Activated T-helper 1 cell treated with Interleukin-2 at 50 U/mL for 16 hours (primary cell): ENCODE measurements around the gene TMEM187.

Experiments used
- DNase-seq: peaks from one replicate; pipeline ENCODE4 v3.0.0-alpha.2; 2020; ENCODE audit warnings: low read depth

The TMEM187 gene

GRCh38 chrX:153955228-153955732 lies 17.3 kb upstream of the TMEM187 start:
- DNase-seq: no peak

GRCh38 chrX:153956044-153956907 lies 16.3 kb upstream of the TMEM187 start:
- DNase-seq: no peak

- DNase-seq: no peak
These were observed 15.3 kb upstream of the TMEM187 start for GRCh38 chrX:153957224-153957623.

- no peak for DNase-seq
These were observed 13.9 kb upstream of the TMEM187 start for GRCh38 chrX:153958605-153959004.

GRCh38 chrX:153959649-153960048 lies 12.9 kb upstream of the TMEM187 start:
- no peak for DNase-seq

- DNase-seq: no peak
These were observed 12.5 kb upstream of the TMEM187 start for GRCh38 chrX:153960077-153960476.

GRCh38 chrX:153960786-153961185 lies 11.8 kb upstream of the TMEM187 start:
- no peak for DNase-seq

- DNase-seq: no peak
These were observed 11.3 kb upstream of the TMEM187 start for GRCh38 chrX:153961292-153961691.

GRCh38 chrX:153963546-153963945 lies 9.0 kb upstream of the TMEM187 start:
- DNase-seq: no peak

GRCh38 chrX:153964105-153964504 lies 8.4 kb upstream of the TMEM187 start:
- no peak for DNase-seq

GRCh38 chrX:153965406-153965805 lies 7.1 kb upstream of the TMEM187 start:
- DNase-seq: no peak

- DNase-seq: no peak
These were observed 6.3 kb upstream of the TMEM187 start for GRCh38 chrX:153966283-153966688.

- no peak for DNase-seq
These were observed 5.6 kb upstream of the TMEM187 start for GRCh38 chrX:153966841-153967535.

GRCh38 chrX:153967536-153968224 lies 4.9 kb upstream of the TMEM187 start:
- DNase-seq: no peak

GRCh38 chrX:153968255-153968654 lies 4.3 kb upstream of the TMEM187 start:
- no peak for DNase-seq

GRCh38 chrX:153968754-153969124 lies 3.8 kb upstream of the TMEM187 start:
- no peak for DNase-seq

GRCh38 chrX:153969125-153969903 lies 3.2 kb upstream of the TMEM187 start:
- DNase-seq: no peak

- DNase-seq: no peak
These were observed 2.6 kb upstream of the TMEM187 start for GRCh38 chrX:153969904-153970356.

GRCh38 chrX:153970357-153971123 lies 2.0 kb upstream of the TMEM187 start:
- DNase-seq: no peak

GRCh38 chrX:153971124-153971449 lies 1.5 kb upstream of the TMEM187 start:
- DNase-seq: peak; percentile 89
